ENCODE results near the gene POLR2F. TPM values are rescaled to one million over a fixed set of nuclear protein-coding genes. Genes with fewer than 3 reads are reported as not detected.

POLR2F gene
- total RNA-seq, 4 donors from 2014 or later = 33.3 to 83.9 (median 57.6) TPM

GRCh38 chr22:37990862-37991261, 37.4 kb downstream of the POLR2F start:
- TF ChIP-seq POLR2A (IDR thresholded peaks at IDR 0.05) = no peak
- WGBS, 2 donors = 86 to 88% methylated on average over 7 of the region's 7 CpGs
- intact Hi-C loops (cut with DNase I; ENCODE audit: low total_unique reads) = no loop called here

GRCh38 chr22:37991731-37992442, 38.4 kb downstream of the POLR2F start:
- DNase-seq (ENCODE audit: low spot score in 2 of 2) = no peak
- intact Hi-C loops (cut with DNase I; ENCODE audit: low total_unique reads) = no loop called here
- TF ChIP-seq CTCF (IDR thresholded peaks at IDR 0.05) = no peak
- no peak for TF ChIP-seq POLR2A (IDR thresholded peaks at IDR 0.05)
- H3K4me3 ChIP-seq (ENCODE audit: low read depth, poor library complexity, severe bottlenecking) = no peak overlapping the region
- WGBS, 2 donors = 67 to 75% methylated on average over 6 of the region's 6 CpGs

More at GRCh38 chr22:37990862-37991261, 37.4 kb downstream of the POLR2F start:
- no peak for DNase-seq (ENCODE audit: low spot score in 2 of 2)
- H3K4me3 ChIP-seq (ENCODE audit: low read depth, poor library complexity, severe bottlenecking) = no peak overlapping the region

GRCh38 chr22:37994049-37994448, 40.5 kb downstream of the POLR2F start:
- DNase-seq (ENCODE audit: low spot score in 2 of 2) = no peak
- WGBS, 2 donors = 83 to 85% methylated on average over 6 of the region's 6 CpGs
- TF ChIP-seq POLR2A (IDR thresholded peaks at IDR 0.05) (no peak), CTCF (IDR thresholded peaks at IDR 0.05) (no peak)
- H3K4me3 ChIP-seq (ENCODE audit: low read depth, poor library complexity, severe bottlenecking) = no peak overlapping the region
- intact Hi-C loops (cut with DNase I; ENCODE audit: low total_unique reads) = no loop called here

GRCh38 chr22:37994982-37995381, 41.5 kb downstream of the POLR2F start:
- 86 to 90% methylated on average over 6 of the region's 6 CpGs for WGBS, 2 donors
- H3K4me3 ChIP-seq (ENCODE audit: low read depth, poor library complexity, severe bottlenecking) = no peak overlapping the region
- TF ChIP-seq CTCF (IDR thresholded peaks at IDR 0.05) = no peak
- TF ChIP-seq POLR2A (IDR thresholded peaks at IDR 0.05) = no peak
- intact Hi-C loops (cut with DNase I; ENCODE audit: low total_unique reads) = no loop called here
- no peak for DNase-seq (ENCODE audit: low spot score in 2 of 2)

GRCh38 chr22:37995460-37995859, 42.0 kb downstream of the POLR2F start:
- TF ChIP-seq CTCF (IDR thresholded peaks at IDR 0.05) = no peak
- no peak for TF ChIP-seq POLR2A (IDR thresholded peaks at IDR 0.05)
- intact Hi-C loops (cut with DNase I; ENCODE audit: low total_unique reads) = no loop called here
- H3K4me3 ChIP-seq (ENCODE audit: low read depth, poor library complexity, severe bottlenecking) = no peak overlapping the region
- WGBS, 2 donors = 87 to 88% methylated on average over 4 of the region's 4 CpGs
- no peak for DNase-seq (ENCODE audit: low spot score in 2 of 2)

GRCh38 chr22:37996079-37996478, 42.6 kb downstream of the POLR2F start:
- no peak for TF ChIP-seq POLR2A (IDR thresholded peaks at IDR 0.05)
- 19 to 21% methylated on average over 4 of the region's 4 CpGs for WGBS, 2 donors

More at GRCh38 chr22:37996079-37996478, 42.6 kb downstream of the POLR2F start:
- H3K4me3 ChIP-seq (ENCODE audit: low read depth, poor library complexity, severe bottlenecking) = no peak overlapping the region
- DNase-seq (ENCODE audit: low spot score in 2 of 2) = no peak
- intact Hi-C loops (cut with DNase I; ENCODE audit: low total_unique reads) = no loop called here

Measured in lower leg skin (tissue), 4 donors.